Muscle of back (tissue), 11 donors: ENCODE data around the gene CPB2. TPM values are rescaled to one million over a fixed set of nuclear protein-coding genes. Genes with fewer than 3 reads are reported as not detected.

Experiments used
- DNase-seq, 3 donors: peaks; one replicate each; pipeline versions ENCODE4 v3.0.0 to v3.0.0-alpha.2; 2013
- polyA plus RNA-seq, 10 donors: library from polyadenylated mRNA; unstranded; fragments of 120-200 nt; gene quantifications; one replicate each; pipeline ENCODE4 v1.2.1, GENCODE V29; 2013; ENCODE audit not compliant: insufficient read length in 10 of 10

The CPB2 gene
- polyA plus RNA-seq, 10 donors: 0.10 to 0.21 (median 0.14) TPM; not detected in 7

DNA sequence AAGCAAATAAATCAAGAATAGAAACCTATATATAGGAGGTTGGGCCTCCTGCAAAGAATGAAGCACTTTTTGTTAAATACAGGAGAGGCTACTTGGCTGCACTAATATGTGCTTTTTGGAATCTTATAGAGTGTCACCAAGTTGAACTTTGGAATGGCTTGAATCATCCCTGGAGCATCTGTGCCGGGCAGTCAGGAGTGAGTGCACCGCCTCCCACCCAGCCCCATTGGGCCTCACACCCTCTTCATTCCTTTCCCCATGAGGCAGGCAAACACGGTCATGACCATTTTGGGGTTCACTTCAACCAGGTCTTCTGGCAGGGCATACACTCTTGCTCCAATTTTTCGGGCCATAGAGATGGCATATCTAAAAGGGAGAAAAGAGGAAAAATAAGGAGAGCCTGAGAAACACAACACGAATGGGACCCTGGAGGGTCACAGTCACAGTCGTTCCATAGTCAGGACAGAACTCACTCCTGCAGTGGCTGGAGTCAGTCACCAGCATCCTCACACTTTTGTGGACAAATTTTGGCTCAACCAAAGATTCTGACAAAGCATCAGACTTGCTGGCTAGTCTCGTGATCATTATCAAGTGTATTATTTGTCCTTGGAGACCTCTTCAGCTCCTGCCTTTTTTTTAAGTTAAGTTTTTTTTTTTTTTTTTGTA is 22.7 kb upstream of the CPB2 start:
- no peak for DNase-seq

DNA sequence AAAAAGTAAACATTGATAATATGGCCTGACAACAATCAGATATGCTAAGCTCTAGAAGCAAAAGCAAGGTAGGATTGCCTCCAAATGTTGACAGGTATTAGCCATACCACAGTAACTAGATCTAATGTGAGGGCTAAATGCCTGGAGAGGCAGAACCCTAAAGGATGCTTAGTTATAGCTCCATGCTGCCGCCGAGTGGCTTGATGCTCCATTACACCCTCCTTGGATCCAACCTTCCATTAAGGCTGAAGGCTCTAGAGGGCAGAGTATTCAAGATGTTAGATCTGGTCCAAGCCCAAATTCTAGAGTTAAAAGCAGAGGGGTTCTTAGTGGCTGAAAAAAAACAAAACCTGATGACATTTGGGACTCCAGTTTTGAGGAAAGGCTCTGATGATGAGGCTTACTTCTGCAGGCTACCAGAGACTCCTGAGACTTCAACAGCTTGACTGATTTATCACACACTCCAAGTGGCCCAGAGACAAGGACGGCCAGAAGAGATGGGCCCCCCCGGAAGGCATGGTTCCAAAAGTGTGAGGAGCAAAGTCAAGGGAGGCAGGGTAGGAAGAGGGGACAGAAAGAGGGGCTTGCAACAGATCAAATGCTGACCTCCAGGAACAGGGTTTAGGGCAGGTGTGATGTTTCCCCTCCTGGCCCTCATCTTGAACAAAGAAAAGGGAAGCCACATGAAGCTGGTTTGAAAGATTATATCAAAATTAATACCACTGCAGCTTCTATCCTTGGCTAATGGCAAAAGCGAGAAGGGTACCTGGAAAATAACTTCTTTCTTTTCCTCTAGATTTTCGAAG is 21.9 kb upstream of the CPB2 start:
- peak; percentile 33 to 65 (median 51) for DNase-seq

GRCh38 chr13:46126056-46126455 is 21.2 kb upstream of the CPB2 start:
- no peak for DNase-seq

DNA sequence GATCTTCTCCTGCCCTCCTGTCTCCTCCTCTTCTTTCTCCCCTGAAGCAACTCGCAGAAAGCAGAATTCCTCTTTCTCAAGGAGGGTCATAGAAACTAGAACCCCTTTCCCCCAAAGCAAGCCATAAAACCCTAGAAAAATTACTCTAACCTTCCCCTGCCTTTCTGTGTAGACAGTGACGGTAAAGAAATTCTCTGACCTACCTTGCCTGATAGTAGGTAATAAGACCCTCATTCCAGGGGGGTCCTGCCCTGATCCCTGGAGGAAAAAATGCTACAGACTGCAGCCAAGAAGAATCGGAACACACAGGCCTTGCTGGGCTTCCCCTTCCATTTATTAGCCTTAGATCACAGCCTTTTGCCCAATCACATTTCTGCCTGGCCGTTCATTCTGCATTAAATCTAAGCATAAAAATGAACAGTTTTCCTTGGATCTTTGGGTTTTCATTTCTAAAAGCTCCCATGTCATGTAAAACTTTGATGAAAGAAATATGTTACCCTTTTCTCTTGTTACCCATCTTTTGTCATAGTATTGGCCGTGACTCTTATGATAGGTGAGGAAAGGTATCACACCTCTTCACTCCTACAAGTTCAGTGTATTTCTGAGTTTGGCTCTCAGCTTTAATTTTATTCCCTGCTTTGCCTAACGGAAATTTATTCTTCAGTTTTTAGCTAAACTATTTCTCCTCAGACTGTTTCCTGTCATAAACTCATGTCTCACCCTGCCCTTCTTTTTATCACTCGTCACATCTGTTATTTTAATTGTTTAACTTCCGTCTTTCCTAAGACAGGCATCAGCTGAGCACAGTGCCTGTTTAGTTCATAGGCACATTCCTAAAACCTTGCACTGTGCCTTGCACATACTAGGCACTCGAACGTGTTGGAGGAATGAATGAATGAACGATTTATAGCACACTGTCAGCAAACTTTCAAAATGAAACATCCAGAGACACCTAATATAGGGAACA is 20.4 kb upstream of the CPB2 start:
- peak in 1 of 3 donors; percentile 24 for DNase-seq

GRCh38 chr13:46124531-46124966 is 19.7 kb upstream of the CPB2 start:
- DNase-seq: no peak

DNA sequence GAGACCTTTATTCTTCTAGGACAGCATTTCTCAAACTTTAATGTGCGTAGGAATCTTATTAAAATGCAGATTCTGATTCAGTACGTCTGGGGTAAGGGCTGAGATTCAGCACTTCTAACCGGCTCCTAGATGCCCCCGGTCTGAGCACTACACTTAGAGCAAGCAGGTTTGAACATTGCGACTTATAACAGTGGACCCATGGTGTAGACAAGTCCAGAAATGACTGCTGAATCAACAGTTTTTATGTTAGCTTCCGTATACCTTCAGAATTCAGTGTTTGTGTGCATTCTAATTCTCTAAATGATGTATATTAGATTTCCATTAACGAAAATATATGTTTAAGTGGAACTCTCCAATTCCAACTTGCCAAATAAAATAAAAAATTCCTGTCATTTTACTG is 17.5 kb upstream of the CPB2 start:
- no peak for DNase-seq

DNA sequence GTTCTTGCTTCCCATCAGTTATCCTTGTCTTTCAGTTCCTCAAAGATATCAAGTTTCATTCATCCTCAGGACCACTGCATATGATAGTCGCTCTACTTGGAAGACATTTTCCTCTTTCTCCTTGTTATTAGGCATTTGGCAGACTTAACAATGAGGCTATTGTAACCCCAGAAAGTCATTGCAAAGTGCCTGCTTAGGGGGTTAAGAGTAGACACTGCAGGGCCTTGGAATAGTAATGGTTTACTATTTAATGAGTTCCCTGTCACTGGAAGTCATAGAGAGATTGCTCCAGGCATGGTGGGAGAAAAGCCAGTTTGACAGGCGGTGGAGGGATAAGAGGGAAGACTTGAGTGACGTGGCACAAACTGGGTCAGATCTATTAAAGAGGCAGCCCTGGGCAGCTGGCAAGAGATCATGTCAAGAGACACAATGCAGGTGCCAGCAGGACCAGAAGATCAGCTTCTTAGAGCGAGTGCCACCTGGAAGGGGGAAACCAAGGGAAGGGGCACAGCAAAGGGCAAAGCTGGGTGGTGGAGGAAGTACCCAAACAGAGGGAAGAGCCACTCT is 16.8 kb upstream of the CPB2 start:
- DNase-seq: no peak

GRCh38 chr13:46121033-46121432 is 16.2 kb upstream of the CPB2 start:
- no peak for DNase-seq

DNA sequence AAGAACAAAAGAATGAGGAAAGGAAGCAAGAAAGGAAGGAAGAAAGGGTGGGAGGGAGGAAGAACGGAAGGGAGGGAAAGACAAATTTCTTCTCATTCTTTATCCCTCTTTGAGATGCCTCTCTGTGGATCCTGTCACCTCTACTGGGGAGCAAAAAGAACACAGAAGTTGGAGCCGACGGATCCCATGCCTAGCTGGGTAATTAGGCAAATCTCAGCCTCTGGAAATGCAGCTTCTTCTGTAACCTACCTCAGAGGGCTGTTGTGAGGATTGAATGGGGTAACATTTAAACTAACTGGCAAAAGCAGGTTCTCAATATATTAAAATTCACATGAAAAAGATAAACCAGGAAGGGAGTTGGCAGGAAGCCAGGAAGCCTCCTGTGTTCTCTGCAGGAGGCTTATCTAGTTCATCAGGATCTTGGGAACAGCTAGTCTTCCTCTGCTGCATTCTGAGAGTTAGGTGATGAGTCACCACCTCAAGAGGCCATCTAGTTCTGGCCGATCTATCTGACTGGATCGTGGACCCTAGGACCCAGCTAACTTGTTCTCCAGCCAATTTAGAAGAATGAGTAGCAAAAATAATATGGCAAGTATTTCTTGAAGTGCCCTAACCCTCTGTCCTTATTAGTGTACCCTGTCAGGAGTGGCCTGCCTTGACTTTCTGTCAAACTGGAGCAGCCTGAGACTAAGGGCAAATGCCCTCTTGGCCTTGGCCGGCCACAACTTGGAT is 15.2 kb upstream of the CPB2 start:
- DNase-seq: peak in 1 of 3 donors; percentile 35

DNA sequence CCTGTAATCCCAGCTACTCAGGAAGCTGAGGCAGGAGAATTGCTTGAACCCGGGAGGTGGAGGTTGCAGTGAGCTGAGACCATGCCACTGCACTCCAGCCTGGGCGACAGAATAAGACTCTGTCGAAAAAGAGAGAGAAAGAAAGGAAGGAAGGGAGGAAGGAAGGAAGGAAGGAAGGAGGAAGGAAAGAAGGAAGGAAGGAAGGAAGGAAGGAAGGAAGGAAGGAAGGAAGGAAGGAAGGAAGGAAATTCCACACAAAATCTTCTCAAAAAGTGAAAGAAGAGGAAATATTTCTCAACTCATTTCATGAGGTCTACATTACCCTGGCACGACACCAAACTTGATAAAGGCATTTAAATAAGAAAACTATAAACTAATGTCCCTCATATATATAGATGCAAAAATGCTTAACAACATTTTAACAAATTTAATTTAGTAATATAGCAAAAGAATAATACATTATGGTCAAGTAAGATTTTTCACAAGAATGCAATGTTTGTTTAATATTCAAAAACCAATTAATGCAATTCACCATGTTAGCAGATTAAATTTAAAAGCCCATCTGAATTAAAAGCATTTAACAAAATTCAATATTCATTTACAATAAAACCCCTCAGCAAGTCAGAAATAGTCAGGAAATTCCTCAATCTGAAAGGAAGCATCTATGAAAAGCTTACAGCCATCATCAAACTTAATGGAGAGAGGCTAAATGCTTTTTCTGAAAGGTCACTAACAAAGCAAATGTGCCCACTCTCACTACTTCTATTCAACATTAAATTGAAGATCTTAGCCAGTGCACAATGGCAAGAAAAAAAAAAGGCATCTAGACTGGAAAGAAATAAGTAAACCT is 12.0 kb upstream of the CPB2 start:
- no peak for DNase-seq

GRCh38 chr13:46114613-46115012 is 9.8 kb upstream of the CPB2 start:
- no peak for DNase-seq

- no peak for DNase-seq
These were observed 8.8 kb upstream of the CPB2 start for GRCh38 chr13:46113596-46113995.

DNA sequence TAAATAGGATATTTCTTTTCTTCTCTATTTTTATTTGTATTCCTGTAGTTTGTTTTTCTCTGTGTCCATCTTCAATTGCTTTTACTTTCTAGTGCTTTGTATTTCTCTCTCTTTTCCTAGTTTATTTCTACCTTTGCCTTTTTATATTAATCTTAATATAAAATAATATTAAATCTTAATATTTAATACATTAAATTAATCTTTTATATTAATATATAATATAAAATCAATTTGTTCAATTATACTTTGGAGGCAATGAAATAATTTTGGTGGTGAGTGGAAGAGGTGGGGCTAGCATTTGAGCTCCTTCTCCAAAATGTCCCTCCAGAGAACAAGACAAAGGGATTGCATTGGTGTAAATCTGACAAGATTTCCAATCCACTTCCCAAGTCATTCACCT is 6.3 kb upstream of the CPB2 start:
- DNase-seq: no peak

GRCh38 chr13:46109451-46109850 is 4.6 kb upstream of the CPB2 start:
- DNase-seq: no peak

GRCh38 chr13:46106839-46107371 is 2.1 kb upstream of the CPB2 start:
- no peak for DNase-seq

- DNase-seq: no peak
These were observed 1.8 kb downstream of the CPB2 start for GRCh38 chr13:46103037-46103436.

DNA sequence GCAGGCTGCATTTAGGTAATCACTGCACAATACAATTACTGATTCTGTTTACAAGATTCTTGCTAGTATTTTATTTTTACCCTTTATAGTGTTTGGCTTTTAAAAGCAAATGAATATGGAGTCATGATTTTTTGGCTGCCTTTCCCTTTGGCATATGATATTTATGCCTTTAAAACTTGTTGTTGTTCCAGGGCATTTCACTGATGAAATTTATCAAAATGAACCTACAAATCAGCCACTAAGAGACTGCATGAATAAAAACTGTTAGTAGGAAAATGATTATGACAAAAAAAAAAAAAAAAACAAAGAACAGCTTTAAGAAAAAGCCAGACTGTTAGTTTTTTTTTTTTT is 2.6 kb downstream of the CPB2 start:
- DNase-seq: no peak

DNA sequence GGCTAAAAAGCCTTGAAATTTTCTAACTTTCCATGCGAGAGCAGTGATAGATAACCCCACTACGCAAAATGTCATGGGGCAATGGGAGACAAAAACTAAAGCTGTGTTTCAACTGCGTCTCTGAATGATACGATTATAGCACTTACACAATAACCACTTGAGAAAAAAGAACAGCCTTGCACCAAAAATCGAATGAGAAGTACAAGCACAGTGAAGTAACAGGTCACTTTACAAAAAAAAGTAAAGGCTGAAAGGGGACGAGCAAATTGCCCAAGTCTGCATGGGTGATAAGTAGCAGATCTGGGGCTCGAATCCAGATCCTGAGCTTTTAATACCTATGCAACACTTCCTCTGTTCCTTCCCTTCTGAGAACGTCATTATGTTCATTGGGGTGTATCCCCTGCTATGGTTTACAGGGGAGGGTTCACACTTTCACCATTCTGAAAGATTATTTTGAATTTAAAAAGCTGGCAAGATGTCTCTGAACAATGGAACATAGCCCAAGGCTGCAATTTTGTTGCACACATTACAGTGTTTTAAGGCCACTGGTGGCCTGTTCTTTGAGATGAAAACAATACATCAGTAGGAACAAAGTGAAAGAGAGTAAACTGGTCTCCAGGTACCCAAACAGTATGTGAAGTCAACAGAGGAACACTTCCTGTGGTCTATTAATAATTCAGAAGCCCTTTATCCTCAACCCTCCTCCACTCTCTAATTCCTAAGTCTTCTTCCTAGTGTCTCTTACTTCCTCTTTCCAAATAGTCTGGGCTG is 3.2 kb downstream of the CPB2 start:
- DNase-seq: no peak

GRCh38 chr13:46101002-46101401 is 3.8 kb downstream of the CPB2 start:
- no peak for DNase-seq
